ENCODE data around the gene PYY. TPM values are rescaled to one million over a fixed set of nuclear protein-coding genes. Genes with fewer than 3 reads are reported as not detected.

The PYY gene
- polyA plus RNA-seq, 1 donor from 2014 or later: not detected

GRCh38 chr17:44000141-44000860 is 46.6 kb upstream of the PYY start:
- no peaks in the 10 kb centered on the region for H3K9me2 ChIP-seq (ENCODE audit: insufficient read depth, low read length)
- no peak overlapping the region for H2AFZ ChIP-seq (ENCODE audit: low read depth, low read length)
- no peak overlapping the region for H3K4me3 ChIP-seq (ENCODE audit: low read length)
- no peak overlapping the region for H3K9ac ChIP-seq (ENCODE audit: low read length)
- no peak overlapping the region for H3K4me2 ChIP-seq (ENCODE audit: low read length)
- no peaks in the 10 kb centered on the region for H3F3A ChIP-seq (ENCODE audit: insufficient read depth, low read length, poor library complexity, severe bottlenecking)
- peaks cover 34% of the 10 kb centered on the region for H3K27me3 ChIP-seq (ENCODE audit: insufficient read depth, low read depth, low read length)
- no peak overlapping the region for H3K27ac ChIP-seq (ENCODE audit: low read length)
- no peak for TF ChIP-seq EZH2 (IDR thresholded peaks at IDR 0.05; ENCODE audit: borderline replicate concordance, insufficient read depth, low read length, poor library complexity, severe bottlenecking)
- TF ChIP-seq CTCF (IDR thresholded peaks at IDR 0.05; ENCODE audit: poor library complexity, severe bottlenecking): no peak
- no peak for TF ChIP-seq MXI1 (conservative IDR thresholded peaks at IDR 0.05; ENCODE audit: poor library complexity, severe bottlenecking)
- TF ChIP-seq, protein P1, sequence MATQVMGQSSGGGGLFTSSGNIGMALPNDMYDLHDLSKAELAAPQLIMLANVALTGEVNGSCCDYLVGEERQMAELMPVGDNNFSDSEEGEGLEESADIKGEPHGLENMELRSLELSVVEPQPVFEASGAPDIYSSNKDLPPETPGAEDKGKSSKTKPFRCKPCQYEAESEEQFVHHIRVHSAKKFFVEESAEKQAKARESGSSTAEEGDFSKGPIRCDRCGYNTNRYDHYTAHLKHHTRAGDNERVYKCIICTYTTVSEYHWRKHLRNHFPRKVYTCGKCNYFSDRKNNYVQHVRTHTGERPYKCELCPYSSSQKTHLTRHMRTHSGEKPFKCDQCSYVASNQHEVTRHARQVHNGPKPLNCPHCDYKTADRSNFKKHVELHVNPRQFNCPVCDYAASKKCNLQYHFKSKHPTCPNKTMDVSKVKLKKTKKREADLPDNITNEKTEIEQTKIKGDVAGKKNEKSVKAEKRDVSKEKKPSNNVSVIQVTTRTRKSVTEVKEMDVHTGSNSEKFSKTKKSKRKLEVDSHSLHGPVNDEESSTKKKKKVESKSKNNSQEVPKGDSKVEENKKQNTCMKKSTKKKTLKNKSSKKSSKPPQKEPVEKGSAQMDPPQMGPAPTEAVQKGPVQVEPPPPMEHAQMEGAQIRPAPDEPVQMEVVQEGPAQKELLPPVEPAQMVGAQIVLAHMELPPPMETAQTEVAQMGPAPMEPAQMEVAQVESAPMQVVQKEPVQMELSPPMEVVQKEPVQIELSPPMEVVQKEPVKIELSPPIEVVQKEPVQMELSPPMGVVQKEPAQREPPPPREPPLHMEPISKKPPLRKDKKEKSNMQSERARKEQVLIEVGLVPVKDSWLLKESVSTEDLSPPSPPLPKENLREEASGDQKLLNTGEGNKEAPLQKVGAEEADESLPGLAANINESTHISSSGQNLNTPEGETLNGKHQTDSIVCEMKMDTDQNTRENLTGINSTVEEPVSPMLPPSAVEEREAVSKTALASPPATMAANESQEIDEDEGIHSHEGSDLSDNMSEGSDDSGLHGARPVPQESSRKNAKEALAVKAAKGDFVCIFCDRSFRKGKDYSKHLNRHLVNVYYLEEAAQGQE (IDR thresholded peaks at IDR 0.05; ENCODE audit: borderline replicate concordance): no peak
- TF ChIP-seq POLR2AphosphoS5 (IDR thresholded peaks at IDR 0.05): no peak
- no peak for TF ChIP-seq SMC3 (conservative IDR thresholded peaks at IDR 0.05; ENCODE audit: poor library complexity)
- no peak for TF ChIP-seq TAF1 (IDR thresholded peaks at IDR 0.05; ENCODE audit: low read depth)
- TF ChIP-seq EP300 (conservative IDR thresholded peaks at IDR 0.05; ENCODE audit: poor library complexity, severe bottlenecking): no peak
- TF ChIP-seq RAD21 (conservative IDR thresholded peaks at IDR 0.05): no peak
- no peaks in the 10 kb centered on the region for H3K9me3 ChIP-seq (ENCODE audit: low read length)
- no peaks in the 10 kb centered on the region for H3K79me2 ChIP-seq (replicated peaks; ENCODE audit: insufficient read depth, low read length)
- H3K36me3 ChIP-seq (ENCODE audit: insufficient read depth, low read length): no peaks in the 10 kb centered on the region
- no peaks in the 10 kb centered on the region for H4K20me1 ChIP-seq (ENCODE audit: insufficient read depth)

DNA sequence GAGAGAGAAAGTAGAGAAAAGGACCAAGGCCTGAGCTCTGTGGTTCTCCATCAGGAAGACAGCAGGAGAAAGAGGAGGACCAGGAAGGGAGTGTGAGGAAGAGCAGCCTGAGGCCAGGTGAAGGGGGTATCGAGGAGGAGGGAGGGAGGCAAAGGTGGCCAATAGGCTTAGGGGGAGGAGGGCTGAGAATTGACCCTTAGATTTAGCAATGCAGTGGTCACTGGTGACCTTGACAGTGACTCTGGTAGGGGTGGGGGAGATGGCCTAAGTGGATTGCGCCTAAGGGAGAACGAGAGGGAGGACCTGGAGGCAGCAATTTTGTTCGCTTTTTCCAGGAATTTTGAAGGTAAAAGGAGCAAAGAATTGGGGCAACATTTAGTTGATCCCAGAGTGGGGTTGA is 45.3 kb upstream of the PYY start:
- TF ChIP-seq EP300 (conservative IDR thresholded peaks at IDR 0.05; ENCODE audit: poor library complexity, severe bottlenecking): no peak
- no peak for TF ChIP-seq CTCF (IDR thresholded peaks at IDR 0.05; ENCODE audit: poor library complexity, severe bottlenecking)
- TF ChIP-seq TAF1 (IDR thresholded peaks at IDR 0.05; ENCODE audit: low read depth): no peak
- TF ChIP-seq POLR2AphosphoS5 (IDR thresholded peaks at IDR 0.05): no peak
- no peak for TF ChIP-seq SMC3 (conservative IDR thresholded peaks at IDR 0.05; ENCODE audit: poor library complexity)
- TF ChIP-seq, protein P1 (IDR thresholded peaks at IDR 0.05; ENCODE audit: borderline replicate concordance): no peak
- TF ChIP-seq MXI1 (conservative IDR thresholded peaks at IDR 0.05; ENCODE audit: poor library complexity, severe bottlenecking): no peak
- no peak for TF ChIP-seq RAD21 (conservative IDR thresholded peaks at IDR 0.05)
- TF ChIP-seq EZH2 (IDR thresholded peaks at IDR 0.05; ENCODE audit: borderline replicate concordance, insufficient read depth, low read length, poor library complexity, severe bottlenecking): no peak
- Histone ChIP-seq H3K27ac (ENCODE audit: low read length) (no peak overlapping the region), H3K79me2 (replicated peaks; ENCODE audit: insufficient read depth, low read length) (no peaks in the 10 kb centered on the region), H3K4me3 (ENCODE audit: low read length) (no peak overlapping the region), H2AFZ (ENCODE audit: low read depth, low read length) (no peak overlapping the region), H3F3A (ENCODE audit: insufficient read depth, low read length, poor library complexity, severe bottlenecking) (no peaks in the 10 kb centered on the region), H3K36me3 (ENCODE audit: insufficient read depth, low read length) (no peaks in the 10 kb centered on the region), H3K4me2 (ENCODE audit: low read length) (no peak overlapping the region), H4K20me1 (ENCODE audit: insufficient read depth) (no peaks in the 10 kb centered on the region), H3K27me3 (ENCODE audit: insufficient read depth, low read depth, low read length) (peaks cover 33% of the 10 kb centered on the region), H3K9ac (ENCODE audit: low read length) (no peak overlapping the region), H3K9me3 (ENCODE audit: low read length) (no peaks in the 10 kb centered on the region), H3K9me2 (ENCODE audit: insufficient read depth, low read length) (no peaks in the 10 kb centered on the region)

All from neural cell (in vitro differentiated cells).